Esophagus muscularis mucosa (tissue), 4 donors: ENCODE results near the gene SHC2.
"Not testable (repeated sequence)": the region's sequence is repeated elsewhere in the genome, so short reads cannot be mapped to it uniquely, and the experiment has no call there.

Experiments used
- EP300 ChIP-seq: sonication (generic); formaldehyde crosslinking; IDR thresholded peaks from one replicate; pipeline ENCODE4 v1.6.1; 2017; ENCODE audit warnings: antibody characterized with exemption
- POLR2A ChIP-seq: fragments of 450-650 bp; IDR thresholded peaks from one replicate; pipeline ENCODE4 v1.6.1; 2017; ENCODE audit warnings: antibody characterized with exemption, moderate library complexity, mild to moderate bottlenecking, low read depth
- POLR2AphosphoS5 ChIP-seq, 2 donors: sonication (generic); formaldehyde crosslinking; IDR thresholded peaks; one replicate each; pipeline ENCODE4 v1.6.1; 2017; ENCODE audit warnings: antibody characterized with exemption in 2 of 2
- TF ChIP-seq, protein P1 (sequence below), 3 experiments: fragments of 200-600 bp in 2 of 3; fragments of 450-650 bp in 1 of 3; sonication (generic) in 2 of 3; IDR thresholded peaks; one replicate each; pipeline ENCODE4 v1.5.1; 2017 to 2019; ENCODE audit warnings: antibody characterized with exemption in 3 of 3, mild to moderate bottlenecking in 2 of 3, moderate library complexity in 1 of 3

DNA sequence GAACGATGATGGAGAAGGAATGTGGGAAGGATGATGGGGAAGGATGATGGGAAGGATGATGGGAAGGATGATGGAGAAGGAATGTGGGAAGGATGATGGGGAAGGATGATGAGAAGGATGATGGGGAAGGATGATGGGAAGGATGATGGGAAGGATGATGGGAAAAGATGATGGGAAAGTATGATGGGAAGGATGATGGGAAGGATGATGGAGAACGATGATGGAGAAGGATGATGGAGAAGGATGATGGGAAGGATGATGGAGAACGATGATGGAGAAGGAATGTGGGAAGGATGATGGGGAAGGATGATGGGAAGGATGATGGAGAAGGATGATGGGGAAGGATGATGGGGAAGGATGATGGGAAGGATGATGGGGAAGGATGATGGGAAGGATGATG lies 20.3 kb upstream of the SHC2 start:
- not testable (repeated sequence) for TF ChIP-seq POLR2A; EP300; POLR2AphosphoS5 (IDR thresholded peaks at IDR 0.05)
- TF ChIP-seq, protein P1, sequence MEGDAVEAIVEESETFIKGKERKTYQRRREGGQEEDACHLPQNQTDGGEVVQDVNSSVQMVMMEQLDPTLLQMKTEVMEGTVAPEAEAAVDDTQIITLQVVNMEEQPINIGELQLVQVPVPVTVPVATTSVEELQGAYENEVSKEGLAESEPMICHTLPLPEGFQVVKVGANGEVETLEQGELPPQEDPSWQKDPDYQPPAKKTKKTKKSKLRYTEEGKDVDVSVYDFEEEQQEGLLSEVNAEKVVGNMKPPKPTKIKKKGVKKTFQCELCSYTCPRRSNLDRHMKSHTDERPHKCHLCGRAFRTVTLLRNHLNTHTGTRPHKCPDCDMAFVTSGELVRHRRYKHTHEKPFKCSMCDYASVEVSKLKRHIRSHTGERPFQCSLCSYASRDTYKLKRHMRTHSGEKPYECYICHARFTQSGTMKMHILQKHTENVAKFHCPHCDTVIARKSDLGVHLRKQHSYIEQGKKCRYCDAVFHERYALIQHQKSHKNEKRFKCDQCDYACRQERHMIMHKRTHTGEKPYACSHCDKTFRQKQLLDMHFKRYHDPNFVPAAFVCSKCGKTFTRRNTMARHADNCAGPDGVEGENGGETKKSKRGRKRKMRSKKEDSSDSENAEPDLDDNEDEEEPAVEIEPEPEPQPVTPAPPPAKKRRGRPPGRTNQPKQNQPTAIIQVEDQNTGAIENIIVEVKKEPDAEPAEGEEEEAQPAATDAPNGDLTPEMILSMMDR (IDR thresholded peaks at IDR 0.05): not testable (repeated sequence)
